ENCODE data around the gene HOXC13. TPM values are rescaled to one million over a fixed set of nuclear protein-coding genes. Genes with fewer than 3 reads are reported as not detected.

The HOXC13 gene
- total RNA-seq, 1 donor: not detected

- TF ChIP-seq CTCF (IDR thresholded peaks at IDR 0.05; ENCODE audit: insufficient read depth, low read length): no peak
- H3K4me3 ChIP-seq (ENCODE audit: low read depth, low read length): no peak overlapping the region
- no peak for DNase-seq (ENCODE audit: low read depth)
Measured at GRCh38 chr12:53983568-53983949, 44.9 kb downstream of the HOXC13 start.

- no peak for TF ChIP-seq CTCF (IDR thresholded peaks at IDR 0.05; ENCODE audit: insufficient read depth, low read length)
- no peak overlapping the region for H3K4me3 ChIP-seq (ENCODE audit: low read depth, low read length)
- no peak for DNase-seq (ENCODE audit: low read depth)
Measured at GRCh38 chr12:53983950-53984572, 45.4 kb downstream of the HOXC13 start.

DNA sequence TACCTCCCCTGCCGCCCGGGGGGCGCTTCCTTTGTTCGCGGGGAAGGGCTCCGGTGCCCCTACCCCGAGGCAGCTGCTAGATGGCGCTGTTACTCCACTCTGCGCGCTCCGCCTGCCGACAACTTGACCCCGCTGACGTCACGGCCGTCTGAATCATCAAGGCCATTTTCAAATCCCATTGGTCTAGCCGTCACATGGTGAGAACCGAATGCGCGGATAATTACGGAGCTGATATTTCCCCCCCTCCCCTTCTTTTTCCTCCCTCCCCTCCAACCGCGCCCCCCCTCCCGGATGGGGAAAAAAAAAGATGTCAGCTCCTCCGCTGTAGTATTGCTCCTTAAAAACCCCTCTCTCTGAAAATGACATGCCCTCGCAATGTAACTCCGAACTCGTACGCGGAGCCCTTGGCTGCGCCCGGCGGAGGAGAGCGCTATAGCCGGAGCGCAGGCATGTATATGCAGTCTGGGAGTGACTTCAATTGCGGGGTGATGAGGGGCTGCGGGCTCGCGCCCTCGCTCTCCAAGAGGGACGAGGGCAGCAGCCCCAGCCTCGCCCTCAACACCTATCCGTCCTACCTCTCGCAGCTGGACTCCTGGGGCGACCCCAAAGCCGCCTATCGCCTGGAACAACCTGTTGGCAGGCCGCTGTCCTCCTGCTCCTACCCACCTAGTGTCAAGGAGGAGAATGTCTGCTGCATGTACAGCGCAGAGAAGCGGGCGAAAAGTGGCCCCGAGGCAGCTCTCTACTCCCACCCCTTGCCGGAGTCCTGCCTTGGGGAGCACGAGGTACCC is 46.5 kb downstream of the HOXC13 start, which contains the start of gene HOXC10:
Gene HOXC10, plus strand, starts transcription at position 246 of the 791 bp plus-strand sequence. Its CDS starts 114 bp downstream, at position 360.
- peak; percentile 73 for TF ChIP-seq CTCF (IDR thresholded peaks at IDR 0.05; ENCODE audit: insufficient read depth, low read length)
- DNase-seq (ENCODE audit: low read depth): peak; percentile 84
- H3K4me3 ChIP-seq (ENCODE audit: low read depth, low read length): peak within 1 kb of the TSS; percentile 35

- no peak overlapping the region for H3K4me3 ChIP-seq (ENCODE audit: low read depth, low read length)
- TF ChIP-seq CTCF (IDR thresholded peaks at IDR 0.05; ENCODE audit: insufficient read depth, low read length): no peak
- DNase-seq (ENCODE audit: low read depth): no peak
Measured at GRCh38 chr12:53985692-53985993, 47.0 kb downstream of the HOXC13 start.

GRCh38 chr12:53985994-53986685 is 47.5 kb downstream of the HOXC13 start:
- H3K4me3 ChIP-seq (ENCODE audit: low read depth, low read length): no peak overlapping the region
- TF ChIP-seq CTCF (IDR thresholded peaks at IDR 0.05; ENCODE audit: insufficient read depth, low read length): no peak
- DNase-seq (ENCODE audit: low read depth): no peak

GRCh38 chr12:53986686-53987483 is 48.3 kb downstream of the HOXC13 start:
- DNase-seq (ENCODE audit: low read depth): no peak
- TF ChIP-seq CTCF (IDR thresholded peaks at IDR 0.05; ENCODE audit: insufficient read depth, low read length): no peak
- no peak overlapping the region for H3K4me3 ChIP-seq (ENCODE audit: low read depth, low read length)

Measured in fibroblast of the aortic adventitia (primary cell).